Vagina (tissue), 2 donors: ENCODE results near the gene ANO6. TPM values are rescaled to one million over a fixed set of nuclear protein-coding genes. Genes with fewer than 3 reads are reported as not detected.

Experiments
- DNase-seq, 2 donors: peaks; one replicate each; pipeline ENCODE4 v3.0.0-alpha.2; 2017; ENCODE audit errors: extremely low spot score in 2 of 2
- H3K27ac ChIP-seq: fragments of 200-600 bp; sonication (generic); one replicate; pipeline ENCODE4 v1.5.1; 2019
- H3K27me3 ChIP-seq: fragments of 200-600 bp; sonication (generic); one replicate; pipeline ENCODE4 v1.5.1; 2019
- H3K36me3 ChIP-seq, 2 donors: fragments of 200-600 bp; sonication (generic); one replicate each; pipeline ENCODE4 v1.5.1; 2017 to 2019
- H3K4me1 ChIP-seq: fragments of 200-600 bp; sonication (generic); one replicate; pipeline ENCODE4 v1.5.1; 2019
- H3K4me3 ChIP-seq, 2 donors: fragments of 200-600 bp; sonication (generic); 1 replicate in 1 of 2; 2 replicates in 1 of 2; pipeline ENCODE4 v1.5.1; 2016 to 2019
- H3K9me3 ChIP-seq: fragments of 200-600 bp; sonication (generic); one replicate; pipeline ENCODE4 v1.5.1; 2019
- POLR2A ChIP-seq, 2 donors: fragments of 450-650 bp; IDR thresholded peaks; one replicate each; pipeline ENCODE4 v1.6.1; 2017; ENCODE audit warnings: antibody characterized with exemption in 2 of 2, mild to moderate bottlenecking in 2 of 2, moderate library complexity in 2 of 2
- POLR2AphosphoS5 ChIP-seq, 2 donors: sonication (generic); formaldehyde crosslinking; IDR thresholded peaks; one replicate each; pipeline ENCODE4 v1.9.0; 2017; ENCODE audit warnings: antibody characterized with exemption in 2 of 2, mild to moderate bottlenecking in 2 of 2, low read depth in 1 of 2; ENCODE audit not compliant: insufficient read depth in 1 of 2
- intact Hi-C: fragments of 100-400 bp; cut with DNase I; formaldehyde crosslinking; loops from one replicate; pipeline ENCODE4 v1.15.1; 2023
- total RNA-seq: library from RNA; depleted of rRNA; stranded (reverse); fragments of >200 nt; gene quantifications from one replicate; pipeline ENCODE4 v1.2.3, GENCODE V29; 2016
- TF ChIP-seq, protein P1 (sequence below), 3 experiments: fragments of 450-650 bp in 2 of 3; fragments of 200-600 bp in 1 of 3; sonication (generic) in 1 of 3; IDR thresholded peaks; one replicate each; pipeline ENCODE4 v1.5.1; 2017 to 2019; ENCODE audit warnings: antibody characterized with exemption in 3 of 3, mild to moderate bottlenecking in 2 of 3, moderate library complexity in 2 of 3

ANO6 gene
- total RNA-seq, 1 donor from 2014 or later = 48.4 TPM

DNA sequence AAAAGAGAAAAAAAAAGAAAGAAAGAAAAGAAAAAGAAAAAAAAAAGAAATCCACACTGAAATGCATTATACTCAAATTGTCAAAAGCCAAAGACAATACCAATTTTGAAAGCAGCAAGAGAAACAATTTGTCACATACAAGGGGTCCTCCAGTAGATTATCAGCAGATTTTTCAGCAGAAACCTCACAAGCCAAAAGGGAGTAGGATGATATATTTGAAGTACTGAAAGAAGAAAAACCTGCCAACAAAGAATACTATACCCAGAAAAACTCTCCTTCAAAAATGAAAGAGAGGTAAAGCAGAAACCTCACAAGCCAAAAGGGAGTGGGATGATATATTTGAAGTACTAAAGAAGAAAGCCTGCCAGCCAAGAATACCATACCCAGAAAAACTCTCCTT lies 37.1 kb upstream of the ANO6 start:
- TF ChIP-seq, protein P1, sequence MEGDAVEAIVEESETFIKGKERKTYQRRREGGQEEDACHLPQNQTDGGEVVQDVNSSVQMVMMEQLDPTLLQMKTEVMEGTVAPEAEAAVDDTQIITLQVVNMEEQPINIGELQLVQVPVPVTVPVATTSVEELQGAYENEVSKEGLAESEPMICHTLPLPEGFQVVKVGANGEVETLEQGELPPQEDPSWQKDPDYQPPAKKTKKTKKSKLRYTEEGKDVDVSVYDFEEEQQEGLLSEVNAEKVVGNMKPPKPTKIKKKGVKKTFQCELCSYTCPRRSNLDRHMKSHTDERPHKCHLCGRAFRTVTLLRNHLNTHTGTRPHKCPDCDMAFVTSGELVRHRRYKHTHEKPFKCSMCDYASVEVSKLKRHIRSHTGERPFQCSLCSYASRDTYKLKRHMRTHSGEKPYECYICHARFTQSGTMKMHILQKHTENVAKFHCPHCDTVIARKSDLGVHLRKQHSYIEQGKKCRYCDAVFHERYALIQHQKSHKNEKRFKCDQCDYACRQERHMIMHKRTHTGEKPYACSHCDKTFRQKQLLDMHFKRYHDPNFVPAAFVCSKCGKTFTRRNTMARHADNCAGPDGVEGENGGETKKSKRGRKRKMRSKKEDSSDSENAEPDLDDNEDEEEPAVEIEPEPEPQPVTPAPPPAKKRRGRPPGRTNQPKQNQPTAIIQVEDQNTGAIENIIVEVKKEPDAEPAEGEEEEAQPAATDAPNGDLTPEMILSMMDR (IDR thresholded peaks at IDR 0.05) = no peak
- intact Hi-C loops = no loop called here

DNA sequence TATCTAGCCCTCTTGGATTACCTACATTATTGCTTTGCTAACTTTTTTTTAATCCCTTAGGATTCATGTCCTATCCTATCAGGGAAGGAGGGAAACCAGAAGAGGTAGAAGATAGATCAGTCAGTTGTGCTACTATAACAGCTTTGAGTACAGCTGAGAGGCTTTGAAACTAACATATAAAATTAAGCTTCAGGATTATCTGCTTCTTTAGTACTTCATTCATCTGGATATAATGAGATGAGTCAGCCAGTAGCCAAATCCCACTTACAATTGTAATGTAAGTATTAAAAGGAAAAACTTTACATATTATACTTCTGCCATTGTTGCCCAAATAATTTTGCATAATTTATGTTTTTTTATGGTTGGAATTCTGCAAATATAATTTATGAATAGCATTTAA lies 33.4 kb upstream of the ANO6 start:
- H3K27me3 ChIP-seq = no peaks in the 10 kb centered on the region
- no peak overlapping the region for H3K27ac ChIP-seq
- no peak for DNase-seq
- intact Hi-C loops = loop anchor here (10.0 kb wide), 1 partner anchor 202 kb away; no protein-coding TSS in a partner anchor
- TF ChIP-seq, protein P1 (IDR thresholded peaks at IDR 0.05) = no peak
- TF ChIP-seq POLR2A (IDR thresholded peaks at IDR 0.05) (no peak), POLR2AphosphoS5 (IDR thresholded peaks at IDR 0.05; ENCODE audit: insufficient read depth in 1 of 2, low read depth in 1 of 2) (no peak)
- H3K4me3 ChIP-seq = no peak overlapping the region
- peaks cover 22% of the 10 kb centered on the region for H3K9me3 ChIP-seq
- no peaks in the 10 kb centered on the region for H3K4me1 ChIP-seq
- no peaks in the 10 kb centered on the region for H3K36me3 ChIP-seq

More for the DNA sequence above, 37.1 kb upstream of the ANO6 start:
- H3K36me3 ChIP-seq = no peaks in the 10 kb centered on the region
- no peaks in the 10 kb centered on the region for H3K27me3 ChIP-seq
- no peak for DNase-seq
- H3K27ac ChIP-seq = no peak overlapping the region
- no peaks in the 10 kb centered on the region for H3K4me1 ChIP-seq
- H3K4me3 ChIP-seq = no peak overlapping the region
- peaks cover 24% of the 10 kb centered on the region for H3K9me3 ChIP-seq

DNA sequence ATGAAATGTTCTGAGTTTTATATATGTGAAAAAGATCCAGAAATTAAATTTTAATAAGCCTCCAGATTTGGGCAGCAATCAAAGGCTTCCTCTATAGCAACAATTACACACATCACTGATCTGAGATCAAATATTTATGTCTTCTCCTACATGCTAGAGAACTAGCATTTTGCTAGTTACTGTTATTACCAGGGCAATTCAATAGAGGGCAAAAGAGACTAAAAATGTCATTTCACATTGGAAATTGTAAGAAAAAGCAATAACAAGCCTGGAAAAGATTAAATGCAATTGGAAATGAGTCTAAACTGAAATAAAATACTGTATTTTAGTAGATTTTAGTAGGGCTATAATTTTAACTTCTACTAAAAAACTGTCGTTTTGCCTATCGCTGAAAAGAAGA lies 32.6 kb upstream of the ANO6 start:
- H3K36me3 ChIP-seq = no peaks in the 10 kb centered on the region
- H3K27ac ChIP-seq = no peak overlapping the region
- H3K4me1 ChIP-seq = no peaks in the 10 kb centered on the region
- no peak for DNase-seq
- H3K9me3 ChIP-seq = peaks cover 14% of the 10 kb centered on the region
- H3K27me3 ChIP-seq = no peaks in the 10 kb centered on the region
- H3K4me3 ChIP-seq = no peak overlapping the region
- intact Hi-C loops = loop anchor here (10.0 kb wide), 1 partner anchor 202 kb away; no protein-coding TSS in a partner anchor
- no peak for TF ChIP-seq POLR2AphosphoS5 (IDR thresholded peaks at IDR 0.05; ENCODE audit: insufficient read depth in 1 of 2, low read depth in 1 of 2)
- TF ChIP-seq, protein P1 (IDR thresholded peaks at IDR 0.05) = peak in 2 of 3 experiments; percentile 17 to 25
- no peak for TF ChIP-seq POLR2A (IDR thresholded peaks at IDR 0.05)

DNA sequence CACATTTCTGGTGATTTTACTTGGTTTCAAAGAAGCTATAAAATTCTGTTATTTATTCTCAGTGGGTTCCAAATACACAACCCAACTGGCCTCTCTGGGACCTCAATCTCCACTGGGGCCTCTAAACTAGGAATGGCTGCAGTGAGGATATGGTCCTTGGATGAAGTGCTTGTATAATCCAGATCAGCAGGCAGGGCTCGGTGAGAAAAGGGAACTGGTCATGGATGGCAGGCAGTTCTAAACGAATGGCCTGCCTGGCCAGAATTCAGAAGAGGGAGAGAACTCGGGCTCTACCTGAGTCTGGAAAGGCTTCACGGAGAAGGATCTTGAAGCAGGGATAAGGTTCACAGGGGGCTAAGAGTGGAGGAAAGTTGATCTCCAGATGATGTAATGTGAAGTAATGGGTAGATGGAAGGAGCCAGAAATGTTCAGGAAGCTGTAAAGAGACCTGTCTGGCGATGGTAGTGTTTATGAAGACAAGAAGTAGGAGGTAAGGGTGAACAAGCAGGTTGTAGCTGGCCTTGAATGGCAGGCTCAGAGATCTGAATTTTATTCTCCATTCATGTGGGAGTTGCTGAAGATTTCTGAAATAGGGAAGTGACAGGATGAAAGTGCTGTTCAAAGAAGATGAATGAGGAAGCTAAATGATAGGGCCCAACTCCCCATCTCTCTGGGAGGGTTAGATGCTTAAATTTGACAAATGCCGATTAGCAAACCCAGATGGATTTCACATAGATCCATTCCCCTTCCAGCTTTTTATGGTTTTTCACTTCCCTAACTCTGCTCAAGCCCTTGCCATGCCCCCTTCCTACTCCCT lies 31.5 kb upstream of the ANO6 start:
- no peak for TF ChIP-seq POLR2AphosphoS5 (IDR thresholded peaks at IDR 0.05; ENCODE audit: insufficient read depth in 1 of 2, low read depth in 1 of 2)
- TF ChIP-seq POLR2A (IDR thresholded peaks at IDR 0.05) = no peak
- TF ChIP-seq, protein P1 (IDR thresholded peaks at IDR 0.05) = no peak
- Histone ChIP-seq H3K27me3 (no peaks in the 10 kb centered on the region), H3K27ac (no peak overlapping the region), H3K9me3 (peaks cover 3% of the 10 kb centered on the region), H3K4me3 (no peak overlapping the region), H3K4me1 (no peaks in the 10 kb centered on the region), H3K36me3 (no peaks in the 10 kb centered on the region)
- intact Hi-C loops = loop anchor here (10.0 kb wide), 1 partner anchor 200 kb away; no protein-coding TSS in a partner anchor
- no peak for DNase-seq

DNA sequence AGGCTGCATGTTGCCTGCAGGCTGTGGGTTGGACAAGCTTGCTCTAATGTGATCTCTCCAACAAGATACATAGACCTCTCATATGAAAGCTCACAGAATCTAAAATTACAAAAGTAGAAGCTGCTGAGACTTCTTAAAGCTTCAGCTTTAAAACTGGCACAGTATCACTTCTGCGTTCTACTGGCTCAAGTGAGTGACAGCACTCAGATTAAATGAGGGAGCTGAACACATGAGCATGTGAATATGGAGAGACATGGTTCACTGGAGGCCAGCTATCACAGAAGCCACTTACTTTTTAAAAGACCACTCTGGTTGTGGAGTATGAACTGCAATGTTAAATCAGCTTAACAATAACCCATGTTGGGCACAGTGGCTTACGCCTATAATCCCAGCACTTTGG lies 29.1 kb upstream of the ANO6 start:
- H3K27ac ChIP-seq = no peak overlapping the region
- TF ChIP-seq, protein P1 (IDR thresholded peaks at IDR 0.05) = no peak
- TF ChIP-seq POLR2AphosphoS5 (IDR thresholded peaks at IDR 0.05; ENCODE audit: insufficient read depth in 1 of 2, low read depth in 1 of 2) = no peak
- no peak for TF ChIP-seq POLR2A (IDR thresholded peaks at IDR 0.05)
- no peaks in the 10 kb centered on the region for H3K9me3 ChIP-seq
- no peaks in the 10 kb centered on the region for H3K27me3 ChIP-seq
- DNase-seq = no peak
- H3K4me1 ChIP-seq = no peaks in the 10 kb centered on the region
- no peak overlapping the region for H3K4me3 ChIP-seq
- no peaks in the 10 kb centered on the region for H3K36me3 ChIP-seq
- intact Hi-C loops = loop anchor here (10.0 kb wide), 1 partner anchor 198 kb away; no protein-coding TSS in a partner anchor
